GM12891 (cell line): Measurements from ENCODE around the gene BCR.

ENCODE experiments used
- DNase-seq: peaks from one replicate; pipeline ENCODE4 v3.0.0; 2011; ENCODE audit warnings: low spot score; ENCODE audit not compliant: insufficient read length
- FAIRE-seq: peaks from 2 replicates; lab custom pipeline; 2011; peaks lifted over from hg19 to GRCh38; lab: Jason Lieb, UNC
- PAX5 ChIP-seq: IDR thresholded peaks from 2 replicates; pipeline ENCODE4 v1.6.1; 2011; ENCODE audit warnings: low read length, moderate library complexity, mild to moderate bottlenecking; ENCODE audit not compliant: insufficient read depth, severe bottlenecking
- POLR2A ChIP-seq: IDR thresholded peaks from 2 replicates; pipeline ENCODE4 v1.6.1; 2011; ENCODE audit warnings: low read depth, low read length, control low read depth
- POLR2AphosphoS5 ChIP-seq: IDR thresholded peaks from 2 replicates; pipeline ENCODE4 v1.6.1; 2011; ENCODE audit warnings: low read depth, low read length, control low read depth
- POU2F2 ChIP-seq: IDR thresholded peaks from 2 replicates; pipeline ENCODE4 v1.6.1; 2011; ENCODE audit warnings: low read depth, mild to moderate bottlenecking, control low read depth, low read length, moderate library complexity
- SPI1 ChIP-seq: IDR thresholded peaks from 2 replicates; pipeline ENCODE4 v1.6.1; 2011; ENCODE audit warnings: low read depth, low read length, control low read depth
- TAF1 ChIP-seq: IDR thresholded peaks from 2 replicates; pipeline ENCODE4 v1.6.1; 2011; ENCODE audit warnings: low read depth, low read length, control low read depth

Gene BCR

GRCh38 chr22:23150762-23151161, 29.5 kb upstream of the BCR start:
- no peak for DNase-seq
- FAIRE-seq: no peak
- TF ChIP-seq POLR2A (no peak), POLR2AphosphoS5 (no peak), POU2F2 (no peak), TAF1 (no peak), PAX5 (no peak), SPI1 (no peak)

GRCh38 chr22:23151827-23152226, 28.5 kb upstream of the BCR start:
- FAIRE-seq: no peak
- TF ChIP-seq SPI1 (no peak), TAF1 (no peak), POLR2A (no peak), POU2F2 (no peak), PAX5 (no peak), POLR2AphosphoS5 (no peak)

GRCh38 chr22:23152238-23153114, 27.8 kb upstream of the BCR start:
- FAIRE-seq (peak; percentile 50), DNase-seq (no peak)
- TF ChIP-seq SPI1 (peak; percentile 36; the same call in 1 of the 2 replicates), POU2F2 (no peak)

More at GRCh38 chr22:23151827-23152226, 28.5 kb upstream of the BCR start:
- no peak for DNase-seq

GRCh38 chr22:23153994-23154393, 26.3 kb upstream of the BCR start:
- FAIRE-seq (no peak), DNase-seq (no peak)
- TF ChIP-seq TAF1 (no peak), PAX5 (no peak), POLR2A (no peak), POLR2AphosphoS5 (no peak), POU2F2 (no peak), SPI1 (no peak)

- FAIRE-seq: no peak
- TF ChIP-seq POU2F2 (no peak), POLR2AphosphoS5 (no peak), PAX5 (no peak), SPI1 (no peak), POLR2A (no peak), TAF1 (no peak)
- no peak for DNase-seq
These were observed 25.8 kb upstream of the BCR start for GRCh38 chr22:23154461-23154860.

- DNase-seq (no peak), FAIRE-seq (no peak)
- no peak for TF ChIP-seq POLR2A
- TF ChIP-seq POLR2AphosphoS5: no peak
- TF ChIP-seq TAF1: no peak
- TF ChIP-seq POU2F2: no peak
- TF ChIP-seq SPI1: no peak
- no peak for TF ChIP-seq PAX5
These were observed 25.2 kb upstream of the BCR start for GRCh38 chr22:23155143-23155542.

- DNase-seq (no peak), FAIRE-seq (no peak)
- TF ChIP-seq PAX5: no peak
- no peak for TF ChIP-seq POU2F2
- no peak for TF ChIP-seq POLR2AphosphoS5
- no peak for TF ChIP-seq POLR2A
- TF ChIP-seq TAF1: no peak
- TF ChIP-seq SPI1: no peak
These were observed 24.5 kb upstream of the BCR start for GRCh38 chr22:23155831-23156230.

GRCh38 chr22:23156286-23156685, 24.0 kb upstream of the BCR start:
- TF ChIP-seq POLR2AphosphoS5: no peak
- TF ChIP-seq POLR2A: no peak
- no peak for TF ChIP-seq POU2F2
- TF ChIP-seq PAX5: no peak
- TF ChIP-seq SPI1: no peak
- no peak for TF ChIP-seq TAF1
- DNase-seq: no peak
- no peak for FAIRE-seq

GRCh38 chr22:23157560-23158515, 22.5 kb upstream of the BCR start:
- no peak for DNase-seq
- FAIRE-seq: no peak
- TF ChIP-seq POU2F2 (no peak), TAF1 (no peak), PAX5 (no peak), POLR2A (no peak), POLR2AphosphoS5 (no peak), SPI1 (no peak)

- DNase-seq: no peak
- TF ChIP-seq TAF1: no peak
- TF ChIP-seq POU2F2: no peak
- TF ChIP-seq POLR2AphosphoS5: no peak
- TF ChIP-seq SPI1: no peak
- no peak for TF ChIP-seq POLR2A
- no peak for TF ChIP-seq PAX5
- no peak for FAIRE-seq
These were observed 21.6 kb upstream of the BCR start for GRCh38 chr22:23158516-23159290.
